CD1c-positive myeloid dendritic cell (primary cell): ENCODE results near the gene SERPINA9.
"Not testable (repeated sequence)": the region's sequence is repeated elsewhere in the genome, so short reads cannot be mapped to it uniquely, and the experiment has no call there.

ENCODE experiments used
- DNase-seq: peaks from one replicate; pipeline ENCODE4 v3.0.0-alpha.2; 2016; ENCODE audit errors: extremely low spot score

Gene SERPINA9

GRCh38 chr14:94476023-94476422 is at the start of gene SERPINA9:
Gene SERPINA9, minus strand, starts transcription at chr14:94476197. Its CDS starts 6,357 bp downstream, at chr14:94469840.
- no peak for DNase-seq

DNA sequence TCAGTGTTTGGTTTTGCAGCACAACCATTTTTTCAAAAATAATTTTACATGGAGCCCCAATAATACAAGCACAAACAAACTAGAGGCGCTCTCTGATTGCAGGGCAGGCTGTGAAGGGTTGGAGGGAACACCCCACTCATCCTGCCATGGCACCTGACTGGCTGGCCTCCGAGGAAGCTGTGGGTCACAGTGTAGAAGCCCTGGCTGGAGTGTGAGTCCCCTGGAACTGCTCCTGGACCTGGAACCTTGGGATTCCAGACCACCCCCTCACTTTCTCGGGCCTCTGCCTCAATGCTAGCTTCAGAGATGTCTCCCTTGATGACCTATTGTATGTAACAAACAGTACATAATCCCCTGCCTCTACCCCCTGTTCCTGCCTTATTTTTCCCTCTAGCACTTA is 48.1 kb upstream of the SERPINA9 start:
- DNase-seq: no peak

DNA sequence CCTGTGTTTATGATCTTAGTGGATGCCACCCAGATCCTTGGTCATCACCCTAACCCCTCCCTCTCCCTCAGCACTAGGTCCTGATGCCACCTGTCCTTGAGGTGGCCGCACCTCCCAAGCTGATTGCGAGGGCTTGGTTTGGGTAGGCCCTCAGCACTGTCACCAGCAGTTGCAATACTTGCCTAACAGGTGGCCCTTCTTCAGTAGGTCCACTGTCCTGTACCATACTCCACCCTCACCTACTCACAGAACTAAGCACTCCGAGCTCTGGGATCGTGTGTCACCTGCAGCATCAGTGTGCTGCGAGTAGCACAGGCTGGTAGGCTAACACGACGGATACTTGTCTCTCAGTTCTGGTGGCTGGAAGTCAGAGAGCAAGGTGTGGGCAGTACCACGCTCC is 47.3 kb upstream of the SERPINA9 start:
- DNase-seq: no peak

DNA sequence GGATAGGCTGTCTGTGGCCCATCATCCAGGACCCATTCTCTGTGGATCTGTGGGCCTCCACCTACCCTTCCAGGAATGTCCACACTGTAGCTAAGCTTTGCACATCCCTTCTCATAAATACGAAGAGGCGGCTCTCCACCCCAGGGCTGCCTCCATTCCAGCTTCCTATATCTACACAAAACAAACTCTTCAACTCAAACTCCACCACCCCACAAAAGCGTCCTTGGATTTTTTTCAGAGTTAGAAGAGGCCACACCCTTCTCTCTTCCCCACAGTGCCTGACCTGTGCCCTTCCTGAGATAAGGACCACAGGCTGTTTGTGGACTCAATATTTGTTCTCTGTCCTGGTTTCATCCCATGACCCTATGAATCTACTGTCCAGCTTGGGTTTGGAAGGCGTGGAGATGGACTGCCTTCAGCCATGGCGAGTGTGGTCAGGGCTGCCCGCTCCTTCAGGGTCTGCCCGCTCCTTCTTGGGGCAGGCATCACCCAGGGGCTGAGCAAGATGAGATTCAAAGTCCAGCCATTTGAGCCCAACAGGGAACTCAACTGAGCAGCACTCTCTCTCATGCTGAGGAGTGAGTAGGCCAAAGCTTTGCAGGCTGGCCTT is 46.2 kb upstream of the SERPINA9 start:
- no peak for DNase-seq

- DNase-seq: no peak
Measured at GRCh38 chr14:94521375-94522114, 45.5 kb upstream of the SERPINA9 start.

GRCh38 chr14:94517641-94518257 is 41.8 kb upstream of the SERPINA9 start:
- DNase-seq: no peak

DNA sequence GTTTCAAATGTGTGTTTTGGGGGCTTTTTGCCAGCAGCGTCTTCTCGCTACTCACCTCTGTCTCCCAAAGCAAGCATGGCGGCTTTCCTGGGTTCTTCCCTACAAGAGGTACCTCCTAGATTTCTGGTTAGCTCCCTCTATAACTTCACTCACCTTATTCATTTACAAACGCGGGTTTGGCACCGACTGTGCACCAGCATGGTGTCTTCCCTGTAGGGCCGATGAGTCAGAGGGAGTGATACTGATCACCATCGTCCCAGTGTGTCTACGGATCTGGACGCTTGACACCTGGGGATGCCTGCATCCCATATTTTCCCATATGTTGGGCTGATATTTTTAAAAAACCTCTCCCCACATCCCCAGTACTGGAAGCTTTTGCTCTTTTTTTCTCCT is 41.2 kb upstream of the SERPINA9 start:
- DNase-seq: no peak

- DNase-seq: no peak
Measured at GRCh38 chr14:94515856-94516255, 39.9 kb upstream of the SERPINA9 start.

GRCh38 chr14:94515426-94515825 is 39.4 kb upstream of the SERPINA9 start:
- DNase-seq: no peak

- no peak for DNase-seq
Measured at GRCh38 chr14:94514351-94514750, 38.4 kb upstream of the SERPINA9 start.

DNA sequence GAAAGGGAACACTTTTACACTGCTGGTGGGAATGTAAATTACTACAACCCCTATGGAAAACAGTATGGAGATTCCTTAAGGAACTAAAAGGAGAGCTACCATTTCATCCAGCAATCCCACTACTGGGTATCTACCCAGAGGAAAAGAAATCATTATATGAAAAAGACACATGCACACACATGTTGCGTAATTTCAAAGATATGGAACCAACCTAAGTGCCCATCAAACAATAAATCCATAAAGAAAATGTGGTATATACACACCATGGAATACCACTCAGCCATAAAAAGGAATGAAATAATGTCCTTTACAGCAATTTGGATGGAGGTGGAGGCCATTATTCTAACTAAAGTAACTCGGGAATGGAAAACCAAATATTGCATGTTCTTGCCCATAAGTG is 34.5 kb upstream of the SERPINA9 start:
- DNase-seq: not testable (repeated sequence)

DNA sequence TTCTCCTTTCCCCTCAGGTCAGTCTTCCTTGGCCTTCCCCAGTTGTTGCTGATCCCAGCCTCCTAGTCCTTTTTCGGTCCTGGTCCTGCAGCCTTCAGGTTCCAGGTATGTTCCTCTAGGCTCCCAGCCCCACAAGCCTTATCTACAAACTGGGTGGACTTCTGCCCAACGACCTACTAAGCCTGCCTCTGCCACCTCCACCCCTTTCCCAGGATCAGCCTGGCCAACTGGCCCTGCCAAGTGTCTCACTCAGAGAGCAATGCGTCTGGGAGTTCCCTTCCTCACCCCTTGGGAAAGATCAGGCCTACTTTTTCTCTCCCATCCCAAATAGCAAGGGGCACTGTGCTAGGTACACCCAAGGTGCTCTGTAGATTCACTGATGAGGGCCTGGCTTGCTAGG is 33.4 kb upstream of the SERPINA9 start, which contains the start of gene SERPINA12:
Gene SERPINA12 (minus strand): TSS at position 114 of the 400 bp plus-strand sequence. CDS start 11,072 bp downstream, outside the sequence.
- DNase-seq: no peak

- no peak for DNase-seq
Measured at GRCh38 chr14:94505641-94506040, 29.6 kb upstream of the SERPINA9 start.

DNA sequence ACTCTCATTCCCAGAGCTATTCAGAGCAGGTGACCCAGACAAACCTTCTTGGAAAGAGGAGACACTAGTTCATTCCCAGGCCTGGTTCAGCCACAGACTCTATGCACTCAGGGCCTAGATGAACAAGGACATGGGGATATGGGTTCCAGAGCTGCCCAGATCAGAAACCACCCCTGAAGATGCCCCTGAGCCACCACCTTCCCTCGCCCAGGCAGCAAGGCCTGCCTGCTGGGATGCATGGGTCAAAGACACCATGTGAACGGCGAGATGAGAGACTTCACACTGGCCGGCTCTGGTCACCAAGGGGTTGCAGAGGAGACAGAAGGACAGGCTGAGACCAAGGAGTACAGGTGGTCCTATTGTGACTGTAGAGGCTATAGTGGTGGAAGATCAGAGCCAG is 29.2 kb upstream of the SERPINA9 start:
- no peak for DNase-seq

DNA sequence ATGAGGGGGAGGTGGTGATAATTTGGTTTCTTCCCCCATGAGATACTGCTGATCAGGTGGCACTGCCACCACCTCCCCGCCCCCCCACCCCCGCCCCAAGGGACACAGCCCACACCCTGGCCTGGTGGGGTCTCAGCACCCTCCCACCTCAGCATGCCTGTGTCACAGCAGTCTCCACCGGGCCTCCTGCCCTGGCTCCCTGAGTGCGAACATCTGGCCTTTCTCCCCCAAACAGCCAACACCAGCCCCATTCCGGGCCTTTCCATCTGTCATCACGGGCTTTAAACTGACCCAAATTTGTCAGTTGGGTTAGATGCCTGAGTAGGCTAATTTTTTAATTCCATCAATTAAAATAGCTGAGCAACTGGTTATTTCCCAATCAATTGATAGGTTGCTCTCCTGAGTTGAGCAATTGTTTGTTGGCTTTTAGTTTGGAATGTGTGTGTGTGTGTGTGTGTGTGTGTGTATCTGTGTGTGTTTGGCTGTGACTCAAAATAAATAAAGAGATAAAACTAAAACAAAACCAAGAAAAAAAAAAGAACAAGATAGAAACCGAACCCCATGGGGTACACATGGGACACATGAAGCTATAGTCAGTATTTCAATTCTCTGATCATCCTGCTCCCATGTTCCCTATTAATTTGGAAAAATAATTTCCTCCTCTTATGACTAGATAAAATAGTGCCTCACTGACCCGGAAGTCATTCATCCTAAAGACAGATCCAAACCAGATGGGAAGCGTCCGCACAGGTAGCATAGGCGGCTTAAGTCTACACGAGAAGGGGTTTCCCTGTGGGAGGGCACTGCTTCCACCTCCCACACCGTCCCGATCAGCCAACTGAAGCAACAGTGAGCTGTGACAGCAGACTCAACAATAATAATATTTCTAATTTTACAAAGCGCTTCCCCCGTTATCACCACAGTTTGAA is 25.9 kb upstream of the SERPINA9 start:
- DNase-seq: no peak

DNA sequence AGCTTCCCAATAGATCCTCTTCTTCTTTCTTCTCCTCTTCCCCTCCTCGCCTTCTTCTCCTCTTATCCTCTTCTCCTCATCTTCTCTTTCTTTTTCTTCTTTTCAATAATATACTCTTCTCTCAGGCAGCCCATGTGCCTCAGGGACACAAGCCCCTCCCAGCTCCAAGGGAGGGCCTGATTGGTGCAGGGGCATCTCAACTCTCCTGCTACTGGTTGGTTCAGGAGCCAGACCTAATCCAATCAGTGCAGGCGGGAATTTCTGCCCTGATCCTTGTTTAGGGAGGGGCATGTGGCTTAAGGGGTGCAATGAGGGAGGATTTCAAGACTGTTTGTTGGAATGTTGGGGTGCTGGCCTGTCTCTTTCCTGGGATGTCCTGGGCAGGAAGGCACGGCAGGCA is 24.3 kb upstream of the SERPINA9 start:
- no peak for DNase-seq

- no peak for DNase-seq
Measured at GRCh38 chr14:94499673-94500072, 23.7 kb upstream of the SERPINA9 start.

DNA sequence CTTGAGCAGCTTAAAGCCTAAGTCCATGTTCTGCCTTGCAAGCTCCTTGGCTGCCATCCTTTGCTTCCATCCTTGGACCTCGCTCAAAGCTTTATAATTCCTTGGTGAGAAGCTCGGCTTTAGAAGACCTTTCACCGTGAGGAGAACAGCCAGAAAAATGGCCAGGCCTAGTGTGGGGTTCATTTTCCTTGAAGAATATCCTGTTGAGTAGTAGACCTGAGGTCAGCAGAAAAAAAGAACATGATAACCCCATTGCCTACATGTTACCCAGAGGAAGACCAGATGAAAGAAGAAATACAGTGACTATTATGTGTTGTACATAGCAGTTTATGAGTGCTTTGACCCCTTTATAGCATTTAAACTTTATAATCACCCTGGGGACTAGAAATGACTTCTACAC is 22.2 kb upstream of the SERPINA9 start:
- no peak for DNase-seq

DNA sequence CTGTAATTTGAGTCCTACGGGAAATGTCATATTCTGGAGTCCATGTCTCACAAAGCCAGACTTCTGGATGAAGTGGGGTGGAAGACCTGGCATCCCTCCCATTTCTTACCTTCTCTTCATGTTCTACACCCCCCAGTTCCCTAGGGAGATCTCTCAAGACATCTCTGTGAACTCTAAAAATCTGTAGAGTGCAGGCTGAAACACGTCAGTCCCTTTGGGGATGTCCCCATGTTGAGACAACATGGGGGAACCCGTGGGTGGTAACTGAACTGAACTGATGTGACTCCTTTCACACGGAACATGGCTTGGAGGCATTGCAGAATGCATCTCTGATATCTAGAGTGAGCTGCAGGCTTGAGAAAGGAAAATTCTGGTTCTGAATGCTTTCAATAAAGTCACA is 18.1 kb upstream of the SERPINA9 start:
- no peak for DNase-seq

GRCh38 chr14:94491511-94491910 is 15.5 kb upstream of the SERPINA9 start:
- no peak for DNase-seq

DNA sequence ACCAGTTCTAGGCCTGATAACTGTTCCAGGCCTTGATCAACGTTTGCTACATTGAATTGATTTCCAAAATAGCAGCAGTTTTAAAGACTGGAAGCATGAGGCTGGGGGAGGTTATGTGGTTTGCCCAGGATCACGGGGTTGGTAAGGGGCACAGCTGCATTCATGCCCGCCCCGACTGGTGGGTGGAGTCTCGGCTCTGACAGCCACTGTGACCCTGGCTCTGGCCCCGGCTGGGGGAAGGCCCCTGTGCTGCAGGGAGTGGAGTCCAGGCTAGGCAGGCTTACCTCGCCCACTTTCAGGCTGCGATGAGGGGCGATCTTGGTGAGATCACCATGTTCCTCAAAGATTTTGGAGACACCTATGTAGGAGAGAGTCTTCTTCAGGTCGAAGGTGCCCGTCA is 13.3 kb upstream of the SERPINA9 start:
- DNase-seq: no peak

- DNase-seq: no peak
Measured at GRCh38 chr14:94486883-94487282, 10.9 kb upstream of the SERPINA9 start.
